Mucosa of rectum (tissue), 2 donors: ENCODE data around the gene CUL1.

Experiments
- H3K27ac ChIP-seq, 2 donors: one replicate each; pipeline ENCODE4 v1.7.0; 2013; ENCODE audit warnings: inconsistent platforms in 2 of 2, low read depth in 2 of 2, low read length in 2 of 2
- H3K27me3 ChIP-seq, 2 donors: one replicate each; pipeline ENCODE4 v1.7.0; 2013; ENCODE audit warnings: low read length in 2 of 2; ENCODE audit not compliant: control insufficient read depth in 2 of 2, insufficient read depth in 2 of 2
- H3K36me3 ChIP-seq, 2 donors: one replicate each; pipeline ENCODE4 v1.7.0; 2013; ENCODE audit warnings: low read length in 2 of 2; ENCODE audit not compliant: control insufficient read depth in 2 of 2, insufficient read depth in 2 of 2
- H3K4me1 ChIP-seq, 2 donors: one replicate each; pipeline ENCODE4 v1.7.0; 2013; ENCODE audit warnings: low read length in 2 of 2, mild to moderate bottlenecking in 1 of 2; ENCODE audit not compliant: control insufficient read depth in 2 of 2, insufficient read depth in 2 of 2
- H3K4me3 ChIP-seq, 2 donors: one replicate each; pipeline ENCODE4 v1.7.0; 2013; ENCODE audit warnings: low read length in 2 of 2
- H3K9ac ChIP-seq, 2 donors: one replicate each; pipeline ENCODE4 v1.7.0; 2013; ENCODE audit warnings: low read length in 2 of 2, low read depth in 1 of 2, mild to moderate bottlenecking in 1 of 2
- H3K9me3 ChIP-seq, 2 donors: one replicate each; pipeline ENCODE4 v1.7.0; 2013; ENCODE audit warnings: low read length in 2 of 2; ENCODE audit not compliant: control insufficient read depth in 2 of 2
- donor health status: healthy.
- donor health status: Normal muscosa, but diverticular disease.

CUL1 gene

GRCh38 chr7:148831782-148832181 lies 133.1 kb downstream of the CUL1 start:
- Histone ChIP-seq H3K9ac (no peak overlapping the region), H3K36me3 (no peaks in the 10 kb centered on the region), H3K9me3 (no peaks in the 10 kb centered on the region), H3K27me3 (no peaks in the 10 kb centered on the region), H3K27ac (no peak overlapping the region), H3K4me3 (no peak overlapping the region), H3K4me1 (no peaks in the 10 kb centered on the region)

GRCh38 chr7:148834605-148835004 lies 135.9 kb downstream of the CUL1 start:
- H3K9me3 ChIP-seq: no peaks in the 10 kb centered on the region
- H3K27me3 ChIP-seq: no peaks in the 10 kb centered on the region
- no peak overlapping the region for H3K27ac ChIP-seq
- no peak overlapping the region for H3K9ac ChIP-seq
- H3K36me3 ChIP-seq: no peaks in the 10 kb centered on the region
- no peak overlapping the region for H3K4me3 ChIP-seq
- no peaks in the 10 kb centered on the region for H3K4me1 ChIP-seq

GRCh38 chr7:148835854-148836253 lies 137.2 kb downstream of the CUL1 start:
- no peak overlapping the region for H3K9ac ChIP-seq
- no peaks in the 10 kb centered on the region for H3K9me3 ChIP-seq
- no peaks in the 10 kb centered on the region for H3K4me1 ChIP-seq
- no peak overlapping the region for H3K4me3 ChIP-seq
- H3K36me3 ChIP-seq: no peaks in the 10 kb centered on the region
- no peak overlapping the region for H3K27ac ChIP-seq
- H3K27me3 ChIP-seq: no peaks in the 10 kb centered on the region

GRCh38 chr7:148838905-148839304 lies 140.2 kb downstream of the CUL1 start:
- Histone ChIP-seq H3K36me3 (no peaks in the 10 kb centered on the region), H3K4me1 (no peaks in the 10 kb centered on the region), H3K27me3 (no peaks in the 10 kb centered on the region), H3K9ac (no peak overlapping the region), H3K4me3 (no peak overlapping the region), H3K9me3 (no peaks in the 10 kb centered on the region), H3K27ac (no peak overlapping the region)

- no peaks in the 10 kb centered on the region for H3K4me1 ChIP-seq
- H3K27me3 ChIP-seq: no peaks in the 10 kb centered on the region
- no peaks in the 10 kb centered on the region for H3K9me3 ChIP-seq
- no peaks in the 10 kb centered on the region for H3K36me3 ChIP-seq
- H3K4me3 ChIP-seq: no peak overlapping the region
- H3K27ac ChIP-seq: no peak overlapping the region
- no peak overlapping the region for H3K9ac ChIP-seq
These were observed 149.4 kb downstream of the CUL1 start for GRCh38 chr7:148847815-148848734.

- Histone ChIP-seq H3K4me1 (no peaks in the 10 kb centered on the region), H3K9ac (no peak overlapping the region), H3K27ac (no peak overlapping the region), H3K9me3 (no peaks in the 10 kb centered on the region), H3K4me3 (no peak overlapping the region), H3K27me3 (no peaks in the 10 kb centered on the region), H3K36me3 (no peaks in the 10 kb centered on the region)
These were observed 150.8 kb downstream of the CUL1 start for GRCh38 chr7:148849393-148850098.

- Histone ChIP-seq H3K9me3 (no peaks in the 10 kb centered on the region), H3K9ac (no peak overlapping the region), H3K4me1 (no peaks in the 10 kb centered on the region), H3K27me3 (no peaks in the 10 kb centered on the region), H3K27ac (no peak overlapping the region), H3K36me3 (no peaks in the 10 kb centered on the region), H3K4me3 (no peak overlapping the region)
These were observed 151.9 kb downstream of the CUL1 start for GRCh38 chr7:148850564-148850963.
